Hematopoietic multipotent progenitor cell treated with erythropoietin and hydrocortisone succinate and interleukin-3 and kit ligand, for 15 days (in vitro differentiated cells): ENCODE measurements around the gene TLX2.
"Not testable (repeated sequence)": the region's sequence is repeated elsewhere in the genome, so short reads cannot be mapped to it uniquely, and the experiment has no call there.

Experiments used
- DNase-seq: peaks from one replicate; pipeline ENCODE4 v3.0.0-alpha.2; 2015; ENCODE audit warnings: low spot score

The TLX2 gene

DNA sequence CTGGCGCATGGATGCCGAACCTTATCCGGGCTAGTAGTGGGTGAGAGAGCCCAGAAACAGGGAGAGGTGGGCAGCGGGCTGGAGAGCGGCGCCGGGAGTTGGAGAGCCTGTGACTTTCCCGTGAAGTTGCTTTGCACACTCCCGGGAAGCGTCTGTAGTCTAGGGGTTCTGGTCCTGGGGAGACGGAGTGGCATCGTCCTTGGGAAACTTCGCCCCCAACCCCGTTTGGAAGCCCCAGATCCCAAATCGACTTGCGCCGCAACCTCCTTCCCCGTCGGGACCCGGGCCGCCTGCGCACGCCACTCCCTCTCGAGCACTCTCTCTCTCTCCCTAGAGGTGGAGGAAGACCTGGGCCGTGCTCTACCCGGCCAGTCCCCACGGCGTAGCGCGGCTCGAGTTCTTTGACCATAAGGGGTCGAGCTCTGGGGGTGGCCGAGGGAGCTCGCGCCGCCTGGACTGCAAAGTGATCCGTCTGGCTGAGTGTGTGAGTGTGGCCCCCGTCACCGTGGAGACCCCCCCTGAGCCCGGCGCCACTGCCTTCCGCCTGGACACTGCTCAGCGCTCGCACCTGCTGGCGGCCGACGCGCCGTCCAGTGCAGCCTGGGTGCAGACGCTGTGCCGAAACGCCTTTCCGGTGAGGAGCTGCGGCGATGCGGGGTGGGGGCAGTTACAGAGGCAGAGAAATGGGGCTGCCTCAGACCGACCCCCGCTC lies 40.7 kb downstream of the TLX2 start:
- DNase-seq, result peak; percentile 35

DNA sequence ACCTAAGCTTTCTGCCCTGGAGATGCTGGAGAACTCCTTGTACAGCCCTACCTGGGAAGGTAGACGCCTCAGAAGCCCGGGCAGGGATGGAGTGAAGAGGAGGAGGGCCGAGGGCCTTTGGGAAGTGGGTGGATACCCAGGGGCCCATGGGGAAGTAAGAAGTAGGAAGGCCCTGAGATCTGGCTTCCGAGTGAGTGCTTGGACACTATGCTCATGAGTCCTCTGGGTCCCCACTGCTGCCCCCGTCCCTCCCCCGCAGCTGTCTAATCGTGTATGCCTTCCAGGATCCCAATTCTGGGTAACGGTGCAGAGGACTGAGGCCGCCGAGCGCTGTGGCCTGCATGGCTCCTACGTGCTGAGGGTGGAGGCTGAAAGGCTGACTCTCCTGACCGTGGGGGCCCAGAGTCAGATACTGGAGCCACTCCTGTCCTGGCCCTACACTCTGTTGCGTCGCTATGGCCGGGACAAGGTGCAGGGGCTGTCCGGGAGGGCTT lies 41.4 kb downstream of the TLX2 start:
- no peak for DNase-seq

DNA sequence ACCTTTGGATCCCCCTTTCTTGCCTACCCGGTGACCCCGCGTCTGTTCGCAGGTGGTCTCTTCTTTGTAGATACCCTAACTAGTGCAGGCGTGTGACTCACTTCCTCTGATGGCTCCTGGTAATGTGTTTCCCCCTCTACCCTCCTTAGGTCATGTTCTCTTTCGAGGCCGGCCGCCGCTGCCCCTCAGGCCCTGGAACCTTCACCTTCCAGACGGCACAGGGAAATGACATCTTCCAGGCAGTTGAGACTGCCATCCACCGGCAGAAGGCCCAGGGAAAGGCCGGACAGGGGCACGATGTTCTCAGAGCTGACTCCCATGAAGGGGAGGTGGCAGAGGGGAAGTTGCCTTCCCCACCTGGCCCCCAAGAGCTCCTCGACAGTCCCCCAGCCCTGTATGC lies 41.9 kb downstream of the TLX2 start:
- no peak for DNase-seq

DNA sequence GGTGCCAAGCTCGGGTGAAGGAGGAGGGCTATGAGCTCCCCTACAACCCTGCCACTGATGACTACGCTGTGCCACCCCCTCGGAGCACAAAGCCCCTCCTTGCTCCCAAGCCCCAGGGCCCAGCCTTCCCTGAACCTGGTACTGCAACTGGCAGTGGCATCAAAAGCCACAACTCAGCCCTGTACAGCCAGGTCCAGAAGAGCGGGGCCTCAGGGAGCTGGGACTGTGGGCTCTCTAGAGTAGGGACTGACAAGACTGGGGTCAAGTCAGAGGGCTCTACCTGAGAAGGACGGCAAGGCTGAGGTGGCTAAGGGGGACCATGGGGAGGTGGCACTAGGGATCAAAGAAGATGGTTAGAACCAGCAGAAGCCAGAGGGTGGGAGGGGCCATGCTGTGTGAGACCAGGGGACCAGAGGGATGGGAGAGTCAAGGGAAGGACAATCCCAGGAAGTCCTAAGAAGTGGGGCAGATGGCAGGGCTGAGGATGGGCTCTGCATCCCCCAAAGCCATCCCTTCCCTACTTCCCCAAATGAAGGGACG lies 42.7 kb downstream of the TLX2 start:
- no peak for DNase-seq

DNA sequence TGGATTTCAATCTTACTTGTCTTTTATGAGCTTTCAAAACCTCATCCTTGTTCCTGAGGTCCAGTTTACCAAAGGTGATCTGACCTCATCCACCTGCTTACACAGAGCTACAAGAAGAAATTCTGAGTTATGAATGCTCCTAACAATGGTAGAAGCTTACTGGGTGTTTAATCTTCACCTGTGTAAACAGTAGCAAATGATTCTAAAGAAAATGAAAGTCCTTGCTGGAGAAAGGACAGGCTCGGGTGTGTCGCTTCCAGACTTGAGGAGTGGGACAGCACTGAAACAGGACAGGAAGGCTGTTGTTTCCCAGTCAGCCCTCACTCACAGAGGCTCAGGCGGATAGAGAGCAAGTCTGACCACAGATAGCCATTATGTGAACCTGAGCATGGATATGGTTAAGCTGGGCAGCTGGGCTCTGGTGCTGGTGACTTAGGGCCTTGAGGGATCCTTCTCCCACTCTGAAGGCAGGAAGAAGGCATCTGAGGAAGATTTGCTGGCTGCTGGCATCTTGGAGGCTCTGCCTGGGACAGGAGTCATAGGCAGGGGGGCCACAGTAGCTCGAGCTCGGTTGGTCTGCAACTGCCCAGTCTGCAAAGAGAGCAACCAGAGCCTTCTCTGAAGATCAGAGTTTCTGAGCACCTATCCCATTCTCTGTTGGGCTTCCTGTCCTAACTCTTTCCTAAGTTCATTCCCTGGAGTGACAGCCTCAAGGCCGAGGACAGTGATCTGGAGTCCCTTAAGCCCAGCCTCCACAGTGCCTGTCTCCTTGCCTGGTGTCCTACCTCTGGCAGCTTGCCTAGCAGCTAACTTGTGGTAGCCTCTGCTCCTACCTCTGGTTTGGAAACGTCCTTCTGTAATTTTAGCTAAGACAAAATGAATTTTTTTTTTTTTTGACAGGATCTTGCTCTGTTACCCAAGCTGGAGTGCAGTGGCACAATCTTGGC lies 44.3 kb downstream of the TLX2 start:
- DNase-seq, result no peak

DNA sequence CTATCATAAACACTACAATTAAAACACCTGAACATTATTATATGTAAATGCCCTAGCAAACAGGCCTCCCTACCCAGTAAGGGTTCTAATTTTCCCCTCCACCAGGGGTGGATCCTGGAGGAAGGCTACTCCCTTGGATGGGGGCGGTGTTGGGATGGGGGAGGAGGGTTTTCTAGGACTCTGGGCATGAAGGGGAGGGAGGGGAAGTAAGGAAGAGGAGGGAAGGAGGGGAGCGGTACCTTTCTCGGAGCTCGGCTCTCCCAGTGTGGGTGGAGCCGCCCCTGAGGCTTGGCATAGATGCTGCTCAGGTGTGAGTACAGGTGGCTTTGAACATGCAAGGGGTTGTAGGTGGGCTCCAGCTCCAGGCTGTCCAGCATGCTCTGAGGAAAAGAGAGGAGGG lies 45.7 kb downstream of the TLX2 start:
- no peak for DNase-seq

DNA sequence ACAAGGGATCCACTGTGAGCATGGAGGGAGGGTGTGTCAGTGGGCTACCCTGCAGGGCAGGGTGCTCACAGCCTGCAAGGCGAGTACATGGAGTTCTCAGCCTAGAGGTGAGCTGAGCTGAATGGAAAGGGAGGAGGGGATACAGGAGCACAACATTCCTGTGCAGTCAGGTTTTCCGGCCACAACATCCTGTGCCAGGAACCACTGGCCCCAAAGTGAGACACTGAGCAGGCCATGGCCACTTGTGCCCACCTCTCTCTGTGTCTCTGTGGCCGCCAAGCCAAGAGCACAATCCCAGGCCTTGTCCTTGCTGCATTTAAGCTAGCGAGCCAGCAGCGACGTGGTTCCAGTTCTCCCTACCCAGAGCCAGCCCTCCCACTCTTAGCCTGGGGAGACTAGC lies 46.3 kb downstream of the TLX2 start:
- DNase-seq, result no peak

DNA sequence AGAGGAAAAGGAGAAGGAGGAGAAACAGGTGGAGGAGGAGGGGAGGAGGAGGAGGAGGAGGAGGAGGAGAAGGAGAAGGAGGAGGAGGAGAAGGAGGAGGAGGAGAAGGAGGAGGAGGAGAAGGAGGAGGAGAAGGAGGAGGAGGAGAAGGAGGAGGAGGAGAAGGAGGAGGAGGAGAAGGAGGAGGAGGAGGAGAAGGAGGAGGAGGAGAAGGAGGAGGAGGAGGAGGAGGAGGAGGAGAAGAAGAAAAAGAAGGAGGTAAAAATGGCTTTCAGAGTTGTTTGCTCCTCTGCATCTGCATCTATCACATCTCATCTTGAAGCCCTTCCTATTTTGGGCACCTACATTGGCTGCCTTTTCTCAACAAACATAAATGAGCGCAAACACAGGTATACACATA lies 46.8 kb downstream of the TLX2 start:
- DNase-seq, result not testable (repeated sequence)

DNA sequence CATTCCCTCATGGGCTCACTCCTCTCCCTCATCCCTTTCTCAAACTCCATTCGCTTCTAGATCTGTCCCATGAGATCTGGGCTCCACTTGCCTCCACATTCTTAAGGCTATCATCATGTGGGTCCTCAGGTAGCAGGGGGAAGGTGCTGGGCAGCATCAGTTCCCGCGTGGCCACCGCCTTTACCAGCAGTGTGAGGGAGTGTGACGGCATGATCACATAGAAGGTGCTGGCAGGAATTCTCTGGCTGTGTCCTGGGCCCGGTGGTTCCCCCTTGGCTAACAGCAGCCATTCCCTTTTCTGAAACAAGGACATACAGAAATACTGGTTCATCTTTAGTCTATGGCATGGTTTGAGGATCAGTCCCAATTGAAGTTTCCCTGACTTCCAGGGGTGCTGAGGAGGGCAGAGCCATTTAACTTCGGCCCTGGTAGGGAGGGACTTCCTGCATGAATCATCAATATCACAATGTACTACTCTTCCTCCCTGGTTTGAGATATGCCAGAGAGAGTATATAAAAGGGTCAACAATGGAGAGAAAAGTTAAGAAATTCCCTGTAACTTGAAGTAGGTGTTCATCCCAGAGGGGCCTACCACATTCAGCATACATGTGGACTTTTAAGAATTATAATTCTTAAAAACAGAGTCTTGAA lies 48.0 kb downstream of the TLX2 start:
- DNase-seq, result no peak

DNA sequence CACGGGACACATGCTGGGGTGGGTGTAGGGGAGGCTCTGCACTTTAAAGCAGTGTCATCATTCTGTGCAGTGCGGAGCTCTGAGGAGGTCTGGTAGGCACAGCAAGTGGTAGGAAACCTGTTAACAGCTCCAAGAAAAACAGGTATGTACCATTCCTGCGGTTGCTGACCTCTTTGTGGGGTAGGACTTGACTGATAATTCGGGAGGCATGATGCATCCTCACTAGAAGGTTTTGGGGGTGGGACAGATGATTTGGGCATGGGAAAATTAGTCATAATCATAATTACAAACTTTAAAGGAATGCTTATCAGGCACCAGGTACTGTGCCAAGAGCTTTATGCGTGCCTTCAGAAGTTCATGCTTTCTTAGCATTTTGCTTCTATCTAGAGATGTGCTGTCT lies 50.0 kb downstream of the TLX2 start:
- DNase-seq, result no peak

DNA sequence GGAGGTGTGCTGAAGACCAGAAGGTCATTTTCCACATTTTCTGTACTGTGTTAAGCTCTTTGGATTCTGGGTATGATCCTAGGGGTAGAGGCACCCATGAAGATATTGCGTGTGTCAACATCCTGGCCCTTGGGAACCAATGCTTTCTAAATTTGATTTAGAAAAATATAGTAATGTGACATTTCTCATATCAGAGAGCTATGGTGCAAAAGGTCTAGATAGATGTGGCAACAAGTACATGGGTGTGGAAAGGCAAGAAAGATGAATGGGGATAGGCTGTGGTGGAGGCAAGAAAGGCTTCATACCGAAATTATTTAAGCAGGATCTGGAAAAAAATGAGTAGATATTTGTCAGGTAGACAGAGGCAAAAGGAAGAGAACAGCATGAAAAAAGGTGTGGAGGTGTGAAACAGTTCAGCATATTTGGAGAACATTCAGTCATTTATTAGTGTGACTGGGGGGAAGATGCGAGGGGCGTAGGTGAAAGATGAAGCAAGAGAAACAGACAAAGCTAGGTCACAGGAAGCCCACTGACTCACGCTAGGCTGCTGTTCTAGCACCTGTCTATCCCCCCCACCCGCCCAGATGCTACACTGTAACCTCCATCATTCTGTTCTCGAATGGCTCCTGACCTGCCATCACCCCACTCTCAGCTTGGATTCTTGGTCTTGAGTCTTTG lies 52.0 kb downstream of the TLX2 start:
- no peak for DNase-seq

DNA sequence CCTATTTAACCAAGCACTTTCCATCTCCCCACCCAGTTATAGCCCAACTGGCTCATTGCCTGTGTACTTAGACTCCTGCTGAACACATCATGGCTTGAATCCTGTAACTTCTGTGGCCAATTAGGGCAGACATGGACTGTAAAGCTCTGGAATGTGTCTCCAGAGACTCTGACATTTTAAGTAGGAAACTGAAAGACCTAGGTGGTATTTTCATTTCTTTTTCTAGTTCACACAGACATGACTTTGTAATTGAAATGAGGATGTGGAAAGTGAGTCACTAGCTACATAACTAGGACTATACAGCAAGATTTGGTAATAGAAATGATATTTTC lies 52.5 kb downstream of the TLX2 start:
- DNase-seq, result no peak
